Endodermal cell (in vitro differentiated cells): ENCODE results near the gene RNF150. TPM values are rescaled to one million over a fixed set of nuclear protein-coding genes. Genes with fewer than 3 reads are reported as not detected.
A peak's percentile ranks its signal among the peaks of the same experiment; 100 is the strongest.

Source experiments
- DNase-seq: peaks from one replicate; pipeline ENCODE4 v3.0.0-alpha.2; 2017
- H3K27ac ChIP-seq: 2 replicates; pipeline ENCODE4 v1.5.1; 2013; ENCODE audit warnings: mild to moderate bottlenecking, low read depth, low read length, moderate library complexity
- H3K27me3 ChIP-seq: 2 replicates; pipeline ENCODE4 v1.6.1; 2013; ENCODE audit warnings: mild to moderate bottlenecking, low read length, moderate library complexity; ENCODE audit not compliant: insufficient read depth, control insufficient read depth, poor library complexity, severe bottlenecking
- H3K36me3 ChIP-seq: 2 replicates; pipeline ENCODE4 v1.7.0; 2013; ENCODE audit warnings: mild to moderate bottlenecking, low read length, moderate library complexity; ENCODE audit not compliant: control insufficient read depth, insufficient read depth
- H3K4me1 ChIP-seq: one replicate; pipeline ENCODE4 v1.7.0; 2013; ENCODE audit warnings: low read length; ENCODE audit not compliant: control insufficient read depth, insufficient read depth
- H3K4me3 ChIP-seq: 2 replicates; pipeline ENCODE4 v1.5.1; 2013; ENCODE audit warnings: mild to moderate bottlenecking, low read length, moderate library complexity
- H3K9ac ChIP-seq: 2 replicates; pipeline ENCODE4 v1.6.1; 2013; ENCODE audit warnings: mild to moderate bottlenecking, low read length, moderate library complexity; ENCODE audit not compliant: poor library complexity, severe bottlenecking; ENCODE audit errors: extremely low read depth
- H3K9me3 ChIP-seq: 2 replicates; pipeline ENCODE4 v1.6.1; 2013; ENCODE audit warnings: mild to moderate bottlenecking, low read length, moderate library complexity; ENCODE audit not compliant: control insufficient read depth
- H3K27ac Mint-ChIP-seq: 2 replicates; pipeline ENCODE4 v1.8.0; 2020; ENCODE audit warnings: mixed read lengths
- H3K27me3 Mint-ChIP-seq: 2 replicates; pipeline ENCODE4 v1.8.0; 2021; ENCODE audit warnings: mild to moderate bottlenecking, mixed read lengths; ENCODE audit not compliant: insufficient read depth
- H3K36me3 Mint-ChIP-seq: 2 replicates; pipeline ENCODE4 v1.8.0; 2020; ENCODE audit warnings: low read depth, mixed read lengths
- H3K4me1 Mint-ChIP-seq: 2 replicates; pipeline ENCODE4 v1.8.0; 2020; ENCODE audit warnings: mixed read lengths
- H3K4me3 Mint-ChIP-seq: 2 replicates; pipeline ENCODE4 v1.8.0; 2020; ENCODE audit warnings: mild to moderate bottlenecking, moderate library complexity, mixed read lengths
- H3K9me3 Mint-ChIP-seq: 2 replicates; pipeline ENCODE4 v1.8.0; 2020; ENCODE audit warnings: mild to moderate bottlenecking, mixed read lengths
- WGBS, 2 experiments: methylation state at CpG; one replicate each; pipeline versions ENCODE4 v1.1.5 to v1.1.7; 2013; ENCODE audit warnings: missing lambda C conversion rate in 2 of 2, mixed read lengths in 1 of 2; ENCODE audit not compliant: insufficient coverage in 1 of 2, insufficient read length in 1 of 2; 5-methylcytosine and 5-hydroxymethylcytosine counted together
- total RNA-seq, 2 donors: library from RNA; stranded (reverse); fragmentation: NEBNext Ultra II Directional in 1 of 2; extraction: Animal tissue kit (Norgen Biotek cat#: 25700) in 1 of 2; gene quantifications; 2 replicates in 1 of 2; 3 replicates in 1 of 2; pipeline ENCODE4 v1.2.1, GENCODE V29; 2021
- TF ChIP-seq, protein P1 (sequence below): fragments of 200-600 bp; sonication (generic); conservative IDR thresholded peaks from 2 replicates; pipeline ENCODE4 v1.5.0; 2021; ENCODE audit warnings: antibody characterized with exemption, mild to moderate bottlenecking

The RNF150 gene
- total RNA-seq, 2 donors from 2014 or later = 8.2 to 10.4 TPM

DNA sequence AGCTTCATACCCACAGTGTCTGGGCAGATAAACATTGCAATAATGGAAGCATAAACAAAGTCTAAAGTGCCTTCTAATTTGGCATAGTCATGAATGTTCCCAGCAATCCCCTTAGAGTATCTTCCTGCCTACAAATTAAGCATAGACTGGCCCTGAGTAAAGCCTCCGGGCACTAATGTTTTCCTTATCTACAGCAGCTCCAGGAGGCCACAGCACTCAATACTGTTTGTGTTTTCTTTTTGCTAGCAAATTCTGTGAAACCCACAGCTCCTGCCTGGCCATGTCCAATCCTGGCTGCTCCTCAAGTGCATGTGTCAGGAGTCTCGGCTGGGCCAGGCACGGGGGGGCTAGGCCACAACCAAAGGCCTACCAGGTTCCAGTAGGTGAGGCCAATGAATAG lies 274.4 kb downstream of the RNF150 start:
- H3K9ac ChIP-seq = no peak overlapping the region

DNA sequence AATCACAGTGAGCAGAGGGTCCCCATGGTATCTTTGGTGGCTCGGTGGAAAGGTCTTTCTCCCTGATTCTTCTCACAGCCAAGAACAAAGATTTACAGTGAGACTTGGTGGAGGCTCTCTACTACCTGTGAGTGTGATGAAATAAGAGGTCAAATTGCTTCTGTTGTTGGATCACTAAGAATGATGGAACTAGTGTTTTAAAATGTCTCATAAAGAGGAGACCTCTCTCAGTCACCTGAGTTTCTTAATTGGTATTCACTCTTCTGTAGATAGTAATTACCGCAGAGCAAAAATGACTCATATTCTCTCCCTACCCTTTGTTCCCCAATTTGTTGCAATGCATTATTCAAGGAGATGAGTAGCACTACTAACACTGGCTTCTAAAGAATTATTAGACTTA lies 276.2 kb downstream of the RNF150 start:
- H3K27ac ChIP-seq = no peak overlapping the region
- no peak overlapping the region for H3K9ac ChIP-seq
- no peaks in the 10 kb centered on the region for H3K9me3 ChIP-seq
- no peaks in the 10 kb centered on the region for H3K36me3 ChIP-seq
- H3K4me3 ChIP-seq = no peak overlapping the region
- H3K4me1 ChIP-seq = peaks cover 20% of the 10 kb centered on the region
- WGBS, 2 experiments = 88% methylated on average over 2 of the region's 2 CpGs; no CpG with 5 or more reads in 1 of the 2 experiments
- Mint-ChIP-seq H3K27me3 (no peaks in the 10 kb centered on the region), H3K27ac (no peak overlapping the region), H3K4me3 (no peak overlapping the region), H3K36me3 (no peaks in the 10 kb centered on the region), H3K9me3 (no peaks in the 10 kb centered on the region), H3K4me1 (peaks cover 28% of the 10 kb centered on the region)
- no peaks in the 10 kb centered on the region for H3K27me3 ChIP-seq
- no peak for DNase-seq
- TF ChIP-seq, protein P1, sequence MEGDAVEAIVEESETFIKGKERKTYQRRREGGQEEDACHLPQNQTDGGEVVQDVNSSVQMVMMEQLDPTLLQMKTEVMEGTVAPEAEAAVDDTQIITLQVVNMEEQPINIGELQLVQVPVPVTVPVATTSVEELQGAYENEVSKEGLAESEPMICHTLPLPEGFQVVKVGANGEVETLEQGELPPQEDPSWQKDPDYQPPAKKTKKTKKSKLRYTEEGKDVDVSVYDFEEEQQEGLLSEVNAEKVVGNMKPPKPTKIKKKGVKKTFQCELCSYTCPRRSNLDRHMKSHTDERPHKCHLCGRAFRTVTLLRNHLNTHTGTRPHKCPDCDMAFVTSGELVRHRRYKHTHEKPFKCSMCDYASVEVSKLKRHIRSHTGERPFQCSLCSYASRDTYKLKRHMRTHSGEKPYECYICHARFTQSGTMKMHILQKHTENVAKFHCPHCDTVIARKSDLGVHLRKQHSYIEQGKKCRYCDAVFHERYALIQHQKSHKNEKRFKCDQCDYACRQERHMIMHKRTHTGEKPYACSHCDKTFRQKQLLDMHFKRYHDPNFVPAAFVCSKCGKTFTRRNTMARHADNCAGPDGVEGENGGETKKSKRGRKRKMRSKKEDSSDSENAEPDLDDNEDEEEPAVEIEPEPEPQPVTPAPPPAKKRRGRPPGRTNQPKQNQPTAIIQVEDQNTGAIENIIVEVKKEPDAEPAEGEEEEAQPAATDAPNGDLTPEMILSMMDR = no peak

More for the DNA sequence above, 274.4 kb downstream of the RNF150 start:
- Histone ChIP-seq H3K27me3 (peaks cover 1% of the 10 kb centered on the region), H3K9me3 (no peaks in the 10 kb centered on the region), H3K4me3 (no peak overlapping the region), H3K4me1 (peaks cover 20% of the 10 kb centered on the region), H3K27ac (no peak overlapping the region), H3K36me3 (no peaks in the 10 kb centered on the region)
- Mint-ChIP-seq H3K27ac (peak overlapping the region; percentile 74), H3K36me3 (no peaks in the 10 kb centered on the region), H3K9me3 (no peaks in the 10 kb centered on the region), H3K27me3 (peaks cover 7% of the 10 kb centered on the region), H3K4me3 (no peak overlapping the region), H3K4me1 (peaks cover 28% of the 10 kb centered on the region)
- peak; percentile 73 for DNase-seq
- WGBS, 2 experiments = 29 to 61% methylated on average over 1 to 3 of the region's 3 CpGs
- TF ChIP-seq, protein P1 = no peak

DNA sequence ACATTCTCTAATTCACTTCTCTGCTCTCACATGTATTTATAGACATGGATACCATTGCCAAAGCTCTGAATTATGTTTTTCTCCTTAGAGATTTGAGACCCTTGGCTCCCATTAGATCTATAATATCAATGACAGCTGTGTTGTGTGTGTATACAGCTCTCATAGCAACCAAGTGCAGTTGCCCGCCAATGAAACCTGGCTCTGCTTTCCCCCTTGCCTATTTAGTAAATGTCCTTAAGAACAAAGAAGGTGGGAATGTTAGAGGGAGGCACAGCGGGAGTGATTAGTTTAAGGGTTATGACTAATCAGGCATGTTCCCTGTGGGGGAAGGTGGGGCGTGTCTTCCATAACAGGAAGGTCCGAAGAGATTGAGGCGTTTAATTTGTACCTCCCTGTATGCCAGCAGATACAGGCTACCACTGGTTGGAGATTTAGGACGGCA lies 276.6 kb downstream of the RNF150 start:
- no peaks in the 10 kb centered on the region for H3K36me3 ChIP-seq
- no peaks in the 10 kb centered on the region for H3K27me3 ChIP-seq
- H3K27ac ChIP-seq = no peak overlapping the region
- Mint-ChIP-seq H3K9me3 (no peaks in the 10 kb centered on the region), H3K4me3 (no peak overlapping the region), H3K27ac (peak overlapping the region; percentile 58), H3K36me3 (no peaks in the 10 kb centered on the region), H3K27me3 (no peaks in the 10 kb centered on the region), H3K4me1 (peaks cover 28% of the 10 kb centered on the region)
- TF ChIP-seq, protein P1 = no peak
- peak; percentile 89 for DNase-seq
- H3K4me1 ChIP-seq = peaks cover 20% of the 10 kb centered on the region
- WGBS, 2 experiments = 20 to 40% methylated on average over 1 to 6 of the region's 6 CpGs
- H3K9ac ChIP-seq = peak overlapping the region; percentile 13
- H3K4me3 ChIP-seq = no peak overlapping the region
- no peaks in the 10 kb centered on the region for H3K9me3 ChIP-seq
